Measurements from ENCODE around the gene LCE3C.
"Not testable (repeated sequence)": the region's sequence is repeated elsewhere in the genome, so short reads cannot be mapped to it uniquely, and the experiment has no call there.

The LCE3C gene, protein sequence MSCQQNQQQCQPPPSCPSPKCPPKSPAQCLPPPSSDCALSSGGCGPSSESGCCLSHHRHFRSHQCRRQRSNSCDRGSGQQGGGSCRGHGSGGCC

DNA sequence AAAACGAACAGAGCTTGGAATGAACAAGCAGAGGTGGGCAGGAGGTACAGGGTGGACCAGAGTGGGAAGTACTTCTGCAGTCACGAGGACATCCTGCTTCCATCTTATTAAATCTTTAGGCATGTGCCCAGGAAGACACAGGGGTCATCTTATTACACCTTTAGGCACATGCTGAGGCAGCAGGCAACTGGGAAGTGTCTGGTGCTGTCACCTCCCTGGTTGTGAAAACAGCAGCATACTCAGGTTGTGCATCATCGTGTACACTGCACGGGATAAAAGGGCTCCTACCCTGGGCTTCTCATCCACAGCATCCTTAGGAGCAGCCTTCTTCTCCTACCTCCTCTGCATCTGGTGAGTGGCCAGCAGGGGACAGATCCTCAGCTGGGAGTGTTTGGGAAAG, at the start of gene LCE3C:
LCE3C (plus strand) TSS at position 301 of the 400 bp plus-strand sequence. CDS start 498 bp downstream, outside the sequence.
- no peak for DNase-seq

DNA sequence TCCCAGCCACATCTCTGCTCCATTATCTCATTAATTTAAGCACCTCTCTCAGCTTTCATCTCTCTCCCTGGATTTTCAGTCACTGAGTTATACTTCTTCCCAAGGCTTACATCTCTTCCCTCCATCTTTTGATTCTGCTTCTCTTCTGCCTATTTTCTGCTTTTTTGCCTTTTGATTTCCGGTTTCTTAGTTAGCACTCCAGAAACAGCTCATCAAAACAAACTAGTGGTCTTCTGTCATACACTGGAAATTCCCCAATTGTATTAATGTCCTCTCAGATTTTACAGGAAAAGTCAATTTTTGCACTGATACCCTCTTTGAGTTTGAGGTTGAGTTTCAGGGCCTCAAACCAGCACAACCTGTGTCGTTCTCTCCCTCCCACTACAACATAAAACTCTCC, 34.9 kb upstream of the LCE3C start:
- no peak for DNase-seq

DNA sequence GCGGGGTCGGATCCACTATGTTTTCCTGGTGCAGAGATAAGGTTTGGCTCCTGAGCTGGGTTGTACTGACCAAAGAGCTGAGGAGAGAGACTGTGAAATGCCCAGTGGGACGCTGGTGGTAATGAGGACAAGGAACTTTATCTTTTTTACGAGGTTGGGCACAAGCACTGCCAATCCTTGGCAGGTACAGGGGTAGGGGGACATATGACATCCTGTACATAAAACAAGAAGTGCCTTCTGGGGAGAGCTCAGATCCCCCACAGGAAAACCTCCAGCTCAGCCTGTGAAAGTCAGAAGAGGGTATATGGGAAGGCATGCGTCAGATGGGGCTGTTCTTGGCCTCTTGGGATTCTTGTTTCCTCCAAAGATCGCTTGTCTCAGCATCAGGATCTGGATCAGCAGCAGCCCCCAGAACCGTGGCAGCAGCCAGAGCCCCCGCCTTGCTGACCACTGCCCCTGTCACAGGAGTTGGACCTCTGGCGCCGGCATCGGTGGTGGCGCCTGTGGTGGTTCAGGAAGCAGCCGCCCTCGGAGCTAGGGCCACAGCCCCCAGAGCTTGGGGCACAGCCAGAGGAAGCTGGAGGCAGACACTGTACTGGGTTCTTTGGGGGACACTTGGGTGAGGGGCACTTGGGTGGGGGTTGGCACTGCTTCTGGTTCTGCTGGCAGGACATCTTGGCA, 34.4 kb upstream of the LCE3C start:
- DNase-seq, result no peak

DNA sequence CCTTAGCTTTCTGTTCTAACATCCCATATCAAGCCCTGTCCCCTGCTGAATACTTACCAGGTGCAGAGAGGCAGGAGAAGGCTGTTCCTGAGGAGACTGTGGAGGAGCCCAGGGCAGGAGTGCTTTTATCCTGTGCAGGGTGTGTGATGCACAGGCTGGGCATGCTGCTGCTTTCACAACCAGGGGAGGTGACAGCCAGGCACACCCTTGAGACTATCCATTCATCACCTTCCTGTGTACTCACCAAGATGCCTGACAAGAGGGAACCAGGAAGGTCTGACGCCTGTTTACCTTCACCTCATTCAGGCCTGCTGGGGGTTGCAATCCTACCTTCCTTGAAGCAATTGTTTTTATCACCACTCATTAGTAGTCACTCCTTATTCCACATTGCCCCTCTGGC, 33.4 kb upstream of the LCE3C start, which contains the start of gene LCE3E:
LCE3E (minus strand) TSS at position 100 of the 400 bp plus-strand sequence. CDS start 572 bp downstream, outside the sequence.
- DNase-seq, result no peak

DNA sequence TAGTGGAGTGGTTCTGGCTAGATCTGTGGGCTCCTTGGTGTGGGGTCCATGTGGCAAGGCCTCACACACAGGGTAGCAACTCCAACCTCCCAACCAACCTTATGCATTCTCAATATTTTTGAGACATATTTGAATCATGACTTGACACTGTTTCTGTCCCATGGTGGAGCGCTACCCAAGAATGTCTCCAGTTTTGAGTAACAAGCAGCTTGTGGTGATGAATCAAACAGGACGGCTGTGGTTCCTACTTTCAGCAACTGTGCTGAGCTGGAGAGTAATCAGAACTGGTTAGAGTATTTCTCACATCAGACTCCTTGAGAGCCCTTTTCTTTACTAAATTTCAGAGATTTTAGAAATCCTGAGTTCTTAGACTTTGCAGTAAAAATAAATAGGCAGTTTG, 22.9 kb upstream of the LCE3C start:
- no peak for DNase-seq

DNA sequence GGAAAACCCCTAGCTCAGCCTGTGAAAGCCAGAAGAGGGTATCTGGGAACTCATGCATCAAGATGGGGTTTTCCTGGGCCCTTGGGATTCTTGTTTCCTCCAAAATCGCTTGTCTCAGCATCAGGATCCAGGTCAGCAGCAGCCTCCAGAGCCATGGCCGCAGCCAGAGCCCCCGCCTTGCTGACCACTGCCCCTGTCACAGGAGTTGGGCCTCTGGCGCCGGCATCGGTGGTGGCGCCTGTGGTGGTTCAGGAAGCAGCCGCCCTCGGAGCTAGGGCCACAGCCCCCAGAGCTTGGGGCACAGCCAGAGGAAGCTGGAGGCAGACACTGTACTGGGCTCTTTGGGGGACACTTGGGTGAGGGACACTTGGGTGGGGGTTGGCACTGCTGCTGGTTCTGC, 20.5 kb upstream of the LCE3C start:
- not testable (repeated sequence) for DNase-seq

DNA sequence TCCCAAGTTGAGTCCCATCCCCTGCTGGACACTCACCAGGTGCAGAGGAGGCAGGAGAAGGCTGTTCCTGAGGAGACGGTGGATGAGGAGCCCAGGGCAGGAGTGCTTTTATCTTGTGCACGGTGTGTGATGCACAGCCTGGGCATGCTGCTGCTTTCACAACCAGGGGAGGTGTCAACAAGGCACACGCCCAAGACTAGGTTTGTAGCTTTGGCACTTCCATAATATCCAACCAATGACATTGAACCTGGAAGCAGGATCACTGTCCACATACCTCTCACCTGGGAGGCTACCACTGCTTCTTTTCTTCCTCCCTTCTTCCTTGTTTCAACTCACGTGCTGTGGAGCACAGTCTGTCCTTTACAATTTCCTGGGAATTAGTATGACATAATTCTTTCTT, 19.6 kb upstream of the LCE3C start, which contains the start of gene LCE3D:
LCE3D (minus strand) TSS at position 84 of the 400 bp plus-strand sequence. CDS start 580 bp downstream, outside the sequence.
- no peak for DNase-seq

DNA sequence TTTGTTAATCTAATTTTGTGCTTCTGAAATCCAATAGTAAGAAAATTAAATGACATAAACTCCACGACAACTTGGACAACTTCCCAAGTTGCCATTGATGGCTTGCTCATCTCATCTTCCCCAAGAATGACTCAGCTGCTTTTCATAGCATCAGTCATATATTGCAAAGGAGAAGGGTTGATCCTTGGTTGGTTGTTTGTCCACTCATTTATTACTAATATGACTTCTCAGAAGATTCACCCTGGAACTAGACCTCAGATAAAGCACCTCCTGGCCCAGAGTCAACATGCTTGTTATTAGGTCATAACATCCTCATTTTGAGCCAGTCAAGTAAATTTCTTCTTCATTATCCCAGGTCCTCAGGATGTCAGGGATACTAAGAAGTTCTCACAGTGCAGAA, 17.4 kb upstream of the LCE3C start:
- DNase-seq, result no peak

DNA sequence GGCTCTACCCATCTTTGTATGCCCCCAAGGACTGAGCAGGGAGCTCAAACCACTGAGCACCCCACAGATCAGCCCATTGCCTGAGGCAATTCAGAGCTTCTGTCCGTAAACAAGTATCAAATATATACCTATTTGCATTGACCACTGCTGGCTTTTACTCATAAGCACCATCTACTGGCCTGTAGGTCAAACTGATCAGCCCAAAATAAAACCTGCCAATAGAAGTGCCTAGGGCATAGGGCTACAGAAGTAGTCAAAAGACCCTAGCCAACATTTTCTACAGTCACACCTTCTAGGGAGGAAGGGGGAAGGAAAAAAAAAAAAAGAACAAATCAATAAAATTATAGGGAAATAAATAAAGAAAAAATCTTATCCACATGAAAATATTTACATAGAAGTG, 14.4 kb upstream of the LCE3C start:
- no peak for DNase-seq

DNA sequence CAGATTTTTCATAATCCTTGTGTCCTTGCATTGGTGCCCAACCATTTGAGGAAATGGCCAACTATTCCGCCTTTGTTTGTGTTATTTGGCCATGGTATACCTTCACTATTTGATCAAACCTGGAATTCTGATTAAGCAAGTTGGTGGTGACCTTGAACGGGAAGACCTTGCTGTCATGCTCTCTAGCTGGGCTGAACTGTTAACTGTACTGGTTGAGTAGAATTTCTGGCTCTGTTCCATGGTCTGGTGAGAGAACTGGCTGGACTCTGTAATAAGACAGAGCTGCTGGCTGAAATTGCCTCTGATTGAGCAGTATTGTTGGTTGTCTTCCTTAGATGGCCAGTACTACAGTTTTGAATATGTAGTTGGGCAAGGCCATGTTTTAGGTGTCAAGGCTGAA, 3.0 kb upstream of the LCE3C start:
- DNase-seq, result no peak

DNA sequence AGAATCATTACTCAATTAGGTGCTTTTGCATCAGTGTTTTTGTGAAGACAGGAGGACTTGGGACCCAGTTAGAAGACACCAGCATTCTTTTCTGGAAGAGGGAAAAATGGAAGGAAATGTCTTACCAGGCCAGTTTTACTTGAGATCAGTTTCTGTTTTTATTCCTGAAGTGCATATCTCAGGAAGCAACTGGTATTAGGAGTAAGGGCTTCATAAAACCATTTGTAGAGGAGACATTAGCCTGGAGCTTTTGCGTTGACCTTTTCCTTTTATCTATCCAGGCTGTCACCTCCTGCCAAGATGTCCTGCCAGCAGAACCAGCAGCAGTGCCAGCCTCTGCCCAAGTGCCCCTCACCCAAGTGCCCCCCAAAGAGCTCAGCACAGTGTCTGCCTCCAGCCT, 13.5 kb downstream of the LCE3C start, which contains the start of gene LCE3B:
LCE3B (plus strand) TSS at position 301 of the 400 bp plus-strand sequence; CDS start at position 301, 0 bp downstream.
- no peak for DNase-seq

DNA sequence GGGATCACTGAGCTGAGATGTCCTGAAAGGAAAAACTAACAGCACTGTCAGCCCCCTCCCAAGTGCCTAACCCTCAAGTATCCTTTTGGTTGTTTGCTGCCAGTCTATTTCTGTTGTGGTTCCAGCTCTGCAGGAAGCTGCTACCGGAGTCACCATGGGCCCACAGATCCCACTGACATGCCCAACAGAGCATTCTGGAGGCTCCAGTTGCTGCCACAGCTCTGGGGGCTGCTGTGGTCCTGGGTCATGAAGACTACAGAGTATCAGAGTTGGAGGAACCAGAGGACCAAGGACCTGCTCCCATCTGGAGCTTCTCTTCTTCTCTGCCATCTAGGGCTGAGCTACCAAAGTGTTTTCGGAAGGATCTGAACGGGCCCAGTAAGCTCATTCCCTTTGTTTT, 22.0 kb downstream of the LCE3C start:
- DNase-seq, result no peak

DNA sequence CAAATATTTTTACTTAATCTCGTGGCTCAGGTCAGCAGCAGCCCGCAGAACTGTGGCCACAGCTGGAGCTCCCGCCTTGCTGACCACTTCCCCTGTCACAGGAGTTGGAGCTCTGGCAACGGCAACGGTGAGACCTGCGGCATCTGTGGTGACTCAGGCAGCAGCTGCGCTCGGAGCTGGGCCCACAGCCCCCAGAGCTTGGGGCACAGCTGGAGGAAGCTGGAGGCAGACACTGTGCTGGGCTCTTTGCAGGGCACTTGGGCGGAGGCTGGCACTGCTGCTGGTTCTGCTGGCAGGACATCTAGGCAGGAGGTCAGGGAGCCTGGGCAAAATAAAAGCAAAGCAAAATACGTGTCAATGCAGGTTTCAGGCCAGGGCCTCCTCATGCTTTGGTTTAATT, 22.8 kb downstream of the LCE3C start, which contains the start of gene LCE3A:
LCE3A (minus strand) TSS at position 301 of the 400 bp plus-strand sequence; CDS start at position 301, 0 bp downstream.
- DNase-seq, result no peak

DNA sequence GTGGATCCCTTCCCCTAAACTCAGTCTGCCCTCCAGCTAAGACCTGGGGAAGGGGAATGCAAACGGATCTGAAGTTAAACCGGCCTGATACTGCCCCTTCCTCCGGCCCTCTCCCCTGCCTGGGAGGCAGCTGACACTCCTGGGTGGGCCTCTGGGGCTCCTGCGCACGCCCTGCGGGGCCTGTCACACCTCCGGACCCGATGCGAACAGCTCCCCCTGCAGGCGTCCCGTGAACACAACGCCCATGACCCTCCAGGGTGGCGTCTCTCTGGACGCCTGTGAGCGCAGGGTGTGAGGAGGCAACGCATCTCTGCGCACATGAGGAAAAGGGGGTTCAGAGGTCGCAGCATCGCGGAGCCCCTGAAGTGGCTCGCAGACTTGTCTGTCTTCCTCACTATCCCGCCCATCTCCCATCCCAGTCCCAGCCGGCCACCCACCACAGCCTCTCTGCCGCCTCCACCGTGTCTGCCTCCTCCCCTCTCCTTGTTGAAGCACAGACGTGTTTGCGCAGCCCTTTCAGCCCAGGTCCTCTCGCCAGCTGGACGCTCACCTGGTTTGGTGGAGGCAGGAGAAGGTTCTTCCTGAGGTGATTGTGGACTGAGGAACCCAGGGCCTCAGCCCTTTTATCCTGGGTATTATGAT, 23.3 kb downstream of the LCE3C start:
- DNase-seq, result no peak

DNA sequence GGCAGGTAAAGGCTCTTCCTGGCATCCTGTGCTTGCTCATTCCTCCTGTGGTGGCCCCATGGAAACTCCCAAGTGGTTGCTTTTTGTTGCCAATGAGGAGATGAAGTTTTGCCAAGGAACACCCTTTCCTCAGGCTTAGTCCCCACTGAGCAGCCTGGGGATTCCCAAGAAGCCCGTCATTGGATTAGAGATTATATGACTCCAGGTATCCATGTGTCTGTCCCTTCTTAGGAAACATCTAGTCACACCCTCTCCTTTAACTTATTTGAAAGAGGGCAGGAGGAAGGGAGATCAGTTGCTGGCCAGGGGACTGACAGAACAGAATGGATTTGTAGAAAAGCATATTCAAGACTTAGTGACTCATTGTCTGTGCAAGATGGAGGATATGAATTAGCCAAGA, 26.7 kb downstream of the LCE3C start:
- DNase-seq, result no peak

DNA sequence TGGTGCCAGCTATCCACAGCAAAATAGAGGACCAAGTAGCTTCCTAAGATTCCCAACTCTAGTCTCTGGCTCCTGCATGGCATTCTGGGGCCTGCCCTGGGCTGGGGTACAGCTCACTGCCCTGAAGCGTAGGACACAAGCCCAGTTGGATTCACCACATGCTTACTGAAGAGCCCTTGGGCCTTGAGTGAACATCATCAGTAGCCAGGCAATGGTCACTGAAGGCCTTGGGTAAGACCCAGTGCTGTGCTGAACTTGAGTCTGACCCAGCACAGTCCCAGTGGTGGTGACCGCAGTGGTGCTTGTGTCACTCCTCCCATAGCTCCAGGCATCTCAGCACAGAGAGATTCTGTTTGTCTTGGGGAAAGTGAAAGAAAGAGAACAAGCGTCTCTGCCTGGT, 30.6 kb downstream of the LCE3C start:
- no peak for DNase-seq

DNA sequence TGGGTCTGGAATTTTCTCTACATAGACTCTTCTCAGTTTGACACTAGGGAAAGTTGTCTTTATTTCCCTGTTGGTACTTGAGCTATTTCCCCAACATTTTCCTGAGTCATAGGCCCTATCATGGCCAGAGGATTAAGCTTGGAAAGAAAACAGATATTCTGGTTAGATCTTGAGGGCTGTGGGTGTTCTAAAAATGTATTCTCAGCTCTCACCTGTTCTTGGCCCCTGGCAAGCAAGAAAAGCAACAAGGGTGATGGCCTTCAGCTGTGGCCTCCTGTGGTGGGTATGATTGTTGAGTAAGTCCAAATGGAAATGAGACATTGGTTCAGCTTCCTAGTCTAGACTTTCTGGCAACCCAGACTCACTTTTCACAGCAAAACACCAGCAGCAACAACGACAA, 40.3 kb downstream of the LCE3C start:
- DNase-seq, result no peak

DNA sequence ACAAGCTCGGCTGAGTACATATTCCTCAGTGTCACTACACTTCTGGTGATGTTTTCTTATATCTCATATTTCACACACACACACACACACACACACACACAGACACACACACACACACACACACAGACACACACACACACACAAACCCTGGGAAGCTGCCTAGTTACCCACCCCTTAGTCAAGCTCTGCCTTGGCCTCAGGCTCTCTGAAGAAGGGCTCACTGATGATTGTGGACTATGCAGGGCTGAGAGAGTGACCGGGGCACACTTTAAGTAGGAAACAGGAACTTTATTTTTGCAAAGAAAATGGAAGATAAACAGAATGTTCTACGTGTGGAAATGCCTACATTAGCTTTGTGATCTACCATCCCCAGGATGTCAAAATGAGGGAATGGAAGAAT, 43.9 kb downstream of the LCE3C start:
- no peak for DNase-seq

DNA sequence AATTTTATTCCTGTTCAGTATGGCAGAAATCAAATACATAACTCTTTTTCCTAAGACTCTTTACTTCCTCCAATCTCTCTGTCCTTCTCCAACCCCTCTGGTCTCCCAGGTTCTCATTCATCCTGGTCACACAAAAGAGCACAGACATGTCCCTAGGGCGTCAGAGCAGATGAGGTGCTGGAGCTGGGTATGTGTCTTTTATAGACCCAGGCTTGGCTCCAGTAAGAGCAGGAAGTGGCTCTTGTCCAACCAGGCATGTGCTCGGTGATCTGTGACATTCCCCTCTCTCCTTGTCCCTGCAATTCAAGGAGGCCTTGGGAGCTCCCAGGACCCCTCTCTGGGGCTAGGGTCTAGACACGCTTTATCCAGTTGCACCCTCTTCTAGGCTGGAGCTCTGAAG, 45.1 kb downstream of the LCE3C start:
- DNase-seq, result no peak

DNA sequence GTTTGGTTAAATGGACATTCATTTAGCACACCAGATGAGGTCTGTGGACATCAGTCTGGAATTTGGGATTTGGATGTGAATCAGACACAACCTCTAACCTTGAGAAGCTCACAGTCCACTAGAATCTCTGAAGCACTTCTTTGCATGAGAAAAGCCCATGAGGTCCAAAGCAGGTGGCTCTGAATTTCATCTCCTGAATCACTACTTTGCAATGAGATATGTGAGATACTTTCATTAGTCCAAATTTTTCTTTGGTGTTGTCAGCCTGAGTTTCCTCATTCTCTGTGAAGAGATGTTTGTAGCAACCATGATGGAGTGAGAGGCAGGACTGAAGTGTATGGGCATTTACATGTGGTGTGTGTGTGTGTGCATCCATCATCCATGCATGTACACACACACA, 46.6 kb downstream of the LCE3C start:
- DNase-seq, result no peak
